GM19324 (cell line): ENCODE measurements around the gene RBFOX2.
"Not testable (repeated sequence)": the region's sequence is repeated elsewhere in the genome, so short reads cannot be mapped to it uniquely, and the experiment has no call there.

Source experiments
- ATAC-seq: cut with Tn5 transposase; IDR thresholded peaks from one replicate; pipeline ENCODE4 v1.9.1; 2021; ENCODE audit warnings: mild to moderate bottlenecking, moderate library complexity; ENCODE audit not compliant: unreplicated experiment, low FRiP score

Gene RBFOX2

DNA sequence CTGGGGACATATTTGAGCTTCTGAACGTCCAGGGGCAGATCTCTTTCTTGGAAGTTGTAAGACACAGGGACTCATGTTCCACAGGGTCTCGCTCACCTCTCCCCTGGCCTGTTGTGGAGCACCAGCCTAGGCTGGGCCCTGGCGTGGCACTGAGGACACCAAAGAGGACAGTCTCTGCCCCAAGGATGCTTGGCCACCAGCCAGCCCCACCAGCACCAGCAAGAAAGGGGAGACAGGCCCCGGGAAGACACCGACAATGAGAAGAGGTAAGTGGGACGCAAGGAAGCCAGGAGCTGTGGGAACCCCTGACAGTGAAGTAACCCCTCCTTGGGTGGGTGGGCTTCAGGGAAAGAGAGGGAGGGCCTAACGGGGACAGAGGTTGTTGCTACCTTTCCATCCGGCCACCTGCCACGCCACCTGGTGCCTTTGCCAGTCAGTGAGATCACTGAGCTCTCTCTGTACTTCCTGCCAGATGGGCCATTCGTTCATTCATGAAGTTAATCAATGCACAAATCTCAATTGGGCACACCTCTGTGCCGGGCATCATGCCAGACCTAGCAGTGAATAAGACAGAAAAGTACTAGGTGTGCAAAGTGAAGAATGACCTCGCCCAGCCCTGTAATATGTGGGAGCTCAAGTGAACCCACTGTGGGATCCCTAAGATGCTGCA is 299.9 kb downstream of the RBFOX2 start:
- ATAC-seq: no peak

DNA sequence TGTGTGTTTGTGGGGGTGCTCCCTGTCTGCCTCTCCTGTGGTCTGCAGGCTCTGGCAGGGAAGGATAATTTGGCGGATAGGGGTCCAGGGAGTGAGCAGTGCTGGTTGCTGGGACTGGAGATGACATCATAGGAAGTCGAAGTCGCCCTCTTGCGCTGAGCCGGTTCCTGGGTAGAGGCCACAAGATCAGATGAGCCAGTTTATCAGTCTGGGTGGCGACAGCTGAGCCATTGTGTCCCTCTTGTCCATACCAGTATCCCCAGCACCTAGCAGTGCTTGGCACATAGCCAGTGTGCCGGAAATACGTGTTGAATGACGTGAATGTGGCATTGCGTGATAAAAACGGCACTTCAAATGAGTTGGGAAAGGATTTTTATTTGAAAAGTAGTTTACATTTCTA is 301.2 kb downstream of the RBFOX2 start:
- no peak for ATAC-seq

DNA sequence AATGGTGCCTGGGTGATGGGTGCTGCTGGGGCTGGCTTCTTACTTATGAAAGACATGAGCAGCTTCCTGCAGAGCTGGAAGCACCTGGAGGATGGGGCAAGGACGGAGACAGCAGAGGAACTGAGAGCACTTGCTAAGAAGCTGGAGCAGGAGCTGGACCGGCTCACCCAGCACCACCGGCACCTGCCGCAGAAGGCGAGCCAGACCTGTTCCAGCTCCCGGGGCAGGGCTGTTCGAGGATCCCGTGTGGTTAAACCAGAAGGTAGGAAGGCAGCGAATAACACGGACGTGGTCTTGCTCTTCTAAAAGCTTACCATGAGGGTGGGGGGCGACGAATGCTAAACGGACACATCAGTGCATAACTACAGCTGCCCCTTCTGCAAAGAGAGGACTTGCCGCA is 301.7 kb downstream of the RBFOX2 start:
- no peak for ATAC-seq

DNA sequence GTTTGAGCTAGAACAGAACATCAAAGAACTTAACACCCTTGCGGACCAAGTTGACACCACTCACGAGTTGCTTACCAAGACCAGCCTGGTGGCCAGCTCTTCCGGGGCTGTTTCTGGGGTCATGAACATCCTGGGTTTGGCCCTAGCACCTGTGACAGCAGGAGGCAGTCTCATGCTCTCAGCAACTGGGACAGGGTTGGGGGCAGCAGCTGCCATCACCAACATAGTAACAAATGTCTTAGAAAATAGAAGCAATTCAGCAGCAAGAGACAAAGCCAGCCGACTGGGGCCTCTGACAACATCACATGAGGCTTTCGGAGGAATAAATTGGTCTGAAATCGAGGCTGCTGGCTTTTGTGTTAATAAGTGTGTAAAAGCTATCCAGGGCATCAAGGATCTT is 302.2 kb downstream of the RBFOX2 start:
- ATAC-seq: no peak

DNA sequence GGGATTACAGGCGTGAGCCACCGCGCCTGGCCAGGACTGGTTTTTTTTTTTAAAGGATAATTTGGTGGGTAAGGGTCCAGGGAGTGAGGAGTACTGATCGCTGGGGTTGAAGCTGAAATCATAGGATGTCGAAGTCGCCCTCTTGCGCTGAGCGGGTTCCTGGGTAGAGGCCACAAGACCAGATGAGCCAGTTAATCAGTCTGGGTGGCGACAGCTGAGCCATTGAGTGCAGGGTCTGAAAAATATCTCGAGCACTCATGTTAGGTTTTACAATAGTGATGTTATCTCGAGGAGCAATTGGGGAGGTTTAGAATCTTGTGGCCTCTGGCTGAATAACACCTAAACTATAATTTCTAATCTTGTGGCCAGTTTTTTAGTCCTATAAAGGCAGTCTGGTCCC is 303.1 kb downstream of the RBFOX2 start:
- ATAC-seq: no peak

DNA sequence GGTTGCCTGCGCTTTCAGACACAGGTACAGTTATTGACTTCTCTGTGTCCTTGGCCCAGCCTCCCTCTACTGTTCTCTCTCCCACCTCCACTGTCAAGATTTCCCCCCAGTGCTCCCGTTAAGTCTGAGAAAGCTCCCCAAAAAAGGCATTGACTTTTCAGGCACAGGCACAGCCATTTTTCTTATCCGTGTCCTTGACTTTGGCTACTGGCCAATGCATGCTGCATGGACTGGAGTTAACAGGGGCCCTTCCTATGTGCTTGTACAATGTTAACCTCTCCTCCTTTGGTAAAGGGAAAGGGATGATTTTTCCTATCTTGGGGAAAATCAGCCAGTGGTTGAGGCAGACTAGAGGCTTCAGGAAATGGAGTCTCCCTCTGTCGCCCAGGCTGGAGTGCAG is 306.7 kb downstream of the RBFOX2 start:
- no peak for ATAC-seq

DNA sequence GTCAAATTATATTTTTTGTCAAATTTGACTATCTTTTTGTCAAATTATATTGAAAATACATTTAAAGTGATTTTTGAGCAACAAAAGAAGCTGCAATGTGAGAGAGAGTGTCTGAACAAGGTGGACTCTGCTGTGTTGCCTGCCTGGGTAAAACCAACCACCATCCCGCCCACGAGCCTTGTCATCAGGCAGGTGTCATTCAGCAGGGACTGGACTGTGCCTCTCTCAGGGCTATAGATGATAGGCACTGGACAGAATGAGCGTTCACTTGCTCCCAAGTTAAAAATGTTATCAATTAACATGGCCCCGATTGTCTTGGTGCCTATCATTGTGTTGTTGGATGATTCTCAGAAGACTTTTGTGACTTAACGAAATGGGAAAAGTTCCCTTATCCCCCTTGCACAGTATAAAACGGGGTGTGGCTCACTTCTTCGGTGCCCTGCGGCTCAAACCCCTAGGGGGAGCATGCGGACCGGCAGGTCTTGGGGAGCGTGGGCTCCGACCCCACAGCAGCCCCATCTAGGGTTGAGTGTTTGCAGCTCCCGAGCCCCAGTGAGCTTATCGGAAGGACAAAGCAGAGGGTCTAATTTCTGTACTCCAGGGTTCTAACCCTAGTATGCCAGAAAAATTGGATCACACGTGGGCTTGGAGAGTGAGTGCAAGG is 309.3 kb downstream of the RBFOX2 start:
- ATAC-seq: no peak

DNA sequence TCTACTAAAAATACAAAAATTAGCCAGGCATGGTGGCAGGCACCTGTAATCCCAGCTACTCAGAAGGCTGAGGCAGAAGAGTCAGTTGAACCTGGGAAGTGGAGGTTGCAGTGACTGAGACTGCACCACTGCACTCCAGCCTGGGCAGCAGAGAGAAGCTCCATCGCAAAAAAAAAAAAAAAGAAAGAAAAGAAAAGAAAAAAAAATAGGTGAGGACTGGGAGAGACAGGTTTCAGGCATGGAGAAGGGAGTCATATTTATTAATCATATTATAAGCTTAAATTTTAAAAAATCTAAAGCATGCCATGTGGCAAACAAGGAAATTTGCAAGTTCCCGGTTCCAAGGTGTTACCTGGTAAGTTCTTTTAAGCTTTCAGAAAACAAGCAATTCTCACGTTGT is 311.1 kb downstream of the RBFOX2 start, which contains the start of gene APOL5:
APOL5 (plus strand) TSS at position 301 of the 400 bp plus-strand sequence; CDS start at position 301, 0 bp downstream.
- no peak for ATAC-seq

DNA sequence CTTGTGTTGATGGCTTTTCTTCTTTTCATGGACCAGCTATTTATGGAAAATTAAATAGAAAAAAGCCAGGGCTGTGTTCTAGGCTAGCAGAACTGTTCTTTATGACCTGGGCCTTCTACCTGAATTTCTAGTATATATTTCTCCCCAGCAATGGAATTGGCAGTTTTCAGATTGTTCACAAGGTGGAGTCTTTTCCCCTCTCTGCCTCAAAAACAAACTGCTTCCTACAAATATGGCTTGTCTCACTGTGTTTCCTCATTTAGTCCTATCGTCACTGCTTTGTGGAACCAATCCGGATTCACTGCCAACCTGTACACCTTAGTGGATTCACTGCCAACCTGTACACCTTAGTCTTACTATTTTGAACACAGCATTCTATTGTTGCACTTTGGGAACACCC is 316.0 kb downstream of the RBFOX2 start:
- ATAC-seq: no peak

DNA sequence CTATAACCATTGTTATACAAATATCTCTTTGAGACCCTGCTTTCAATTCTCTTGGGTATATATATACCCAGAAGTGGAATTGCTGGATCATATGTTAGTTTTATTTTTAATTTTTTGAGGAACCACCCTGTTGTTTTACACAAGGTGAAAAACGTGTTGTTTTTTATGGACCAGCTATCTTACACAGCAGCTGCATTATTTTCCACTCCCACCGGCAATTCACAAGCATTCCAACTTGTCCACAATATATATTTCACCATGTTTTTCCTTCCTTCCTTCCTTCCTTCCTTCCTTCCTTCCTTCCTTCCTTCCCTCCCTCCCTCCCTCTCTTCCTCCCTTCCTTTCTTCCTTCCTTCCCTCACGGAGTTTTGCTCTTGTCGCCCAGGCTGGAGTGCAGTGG is 317.3 kb downstream of the RBFOX2 start:
- no peak for ATAC-seq

DNA sequence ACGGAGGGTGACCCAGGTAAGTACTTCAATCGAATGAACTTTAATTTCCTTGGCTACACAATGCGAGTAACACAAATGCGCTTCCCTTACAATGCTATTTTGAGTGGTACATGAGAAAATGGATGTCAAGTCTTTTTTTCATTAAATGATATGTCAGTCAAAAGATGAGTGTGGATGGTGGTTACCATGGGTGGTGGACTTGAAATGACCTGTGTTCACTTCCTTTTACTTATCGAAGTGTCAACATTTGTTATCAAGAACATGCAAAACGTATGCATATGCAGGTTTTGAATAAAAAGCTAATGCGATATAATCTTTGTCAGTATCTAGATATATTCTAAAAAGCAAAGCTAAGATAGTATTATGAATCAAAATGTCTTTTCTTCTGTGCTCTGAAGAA is 319.7 kb downstream of the RBFOX2 start:
- no peak for ATAC-seq

DNA sequence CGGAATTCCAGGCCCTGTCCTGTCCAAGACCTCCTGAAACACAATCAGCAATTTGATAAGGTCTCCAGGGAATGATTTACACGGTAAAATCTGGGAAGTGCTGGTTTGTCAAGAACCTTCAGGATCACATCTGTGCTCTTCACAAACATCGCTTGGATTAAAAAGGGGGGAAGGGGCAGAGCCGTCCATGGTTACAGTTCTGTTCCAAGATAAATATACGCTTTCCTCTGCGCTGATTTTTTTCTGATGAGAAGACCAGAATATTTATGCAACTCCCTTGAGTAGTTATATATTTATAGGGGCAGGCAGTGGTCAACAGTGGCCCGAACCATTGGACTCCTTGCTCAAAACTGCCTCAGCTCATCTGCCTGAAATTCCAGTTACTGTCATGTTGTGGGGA is 320.2 kb downstream of the RBFOX2 start:
- ATAC-seq: no peak

DNA sequence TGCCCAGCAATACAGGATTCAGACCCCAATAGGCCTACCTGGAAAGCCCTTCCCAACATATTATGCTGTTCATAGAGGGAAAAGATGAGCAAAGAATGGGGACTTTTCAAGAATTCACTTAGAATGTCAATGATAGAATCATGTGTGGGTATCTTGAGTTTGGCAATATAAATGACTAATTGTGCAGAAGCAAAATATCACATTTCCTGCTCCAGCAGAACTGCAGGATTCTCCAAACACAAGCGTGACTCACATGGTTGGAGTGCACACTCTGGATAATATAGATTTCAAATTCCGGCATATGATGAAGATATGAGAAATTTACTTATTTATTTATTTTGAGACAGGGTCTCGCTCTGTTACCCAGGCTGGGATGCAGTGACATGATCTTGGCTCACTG is 323.5 kb downstream of the RBFOX2 start:
- no peak for ATAC-seq

DNA sequence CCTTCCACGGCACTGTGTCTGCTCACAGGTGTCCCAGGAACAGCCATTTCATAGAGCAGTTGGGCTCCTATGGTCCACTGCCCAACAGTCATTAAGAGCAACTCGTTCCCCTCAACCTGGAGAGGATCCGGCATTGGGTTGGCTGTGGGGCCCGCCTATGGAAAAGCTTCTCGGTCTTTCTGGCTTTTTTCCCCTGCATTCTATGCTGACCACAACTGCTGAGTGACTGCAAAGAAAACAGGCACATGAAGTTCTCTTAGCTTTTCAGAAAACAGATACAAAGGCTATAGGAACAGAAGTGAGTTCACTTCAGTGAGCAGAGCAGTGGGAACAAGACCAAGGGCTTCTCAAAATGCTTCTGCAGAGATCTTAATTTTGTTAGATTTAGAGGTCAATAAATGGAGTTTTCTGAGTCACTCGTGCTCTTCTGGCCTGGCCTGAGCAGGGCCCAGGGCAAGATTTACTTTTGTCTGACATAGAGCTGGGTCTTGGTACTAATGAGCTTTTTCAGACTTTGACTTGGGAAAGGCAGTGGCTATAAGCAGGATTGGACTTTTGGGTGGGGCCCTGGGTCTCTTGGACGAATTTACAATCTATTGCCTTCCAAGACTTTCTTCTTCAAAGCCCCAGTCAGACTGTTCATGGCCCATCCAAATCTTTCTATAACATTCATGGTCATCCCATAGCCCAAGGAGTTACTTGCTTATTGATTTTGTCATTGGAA is 324.6 kb downstream of the RBFOX2 start:
- no peak for ATAC-seq

DNA sequence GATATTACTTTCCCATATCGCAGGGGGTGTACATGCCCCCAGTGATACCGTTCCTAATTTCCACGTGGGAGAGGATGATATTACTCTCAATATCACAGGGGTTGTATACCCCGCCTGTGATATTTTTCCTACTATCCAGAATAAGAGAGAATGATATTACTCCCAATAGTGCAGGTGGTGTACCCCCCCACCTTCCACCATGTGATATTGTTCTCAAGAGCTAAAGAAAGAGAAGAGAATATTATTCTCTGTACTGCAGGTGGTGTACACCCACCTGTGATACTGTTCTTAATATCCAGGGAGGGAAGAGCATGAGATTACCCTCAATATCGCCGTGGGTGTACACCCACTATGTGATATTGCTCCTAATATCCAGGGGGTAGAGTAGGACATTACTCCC is 328.8 kb downstream of the RBFOX2 start:
- ATAC-seq: not testable (repeated sequence)

DNA sequence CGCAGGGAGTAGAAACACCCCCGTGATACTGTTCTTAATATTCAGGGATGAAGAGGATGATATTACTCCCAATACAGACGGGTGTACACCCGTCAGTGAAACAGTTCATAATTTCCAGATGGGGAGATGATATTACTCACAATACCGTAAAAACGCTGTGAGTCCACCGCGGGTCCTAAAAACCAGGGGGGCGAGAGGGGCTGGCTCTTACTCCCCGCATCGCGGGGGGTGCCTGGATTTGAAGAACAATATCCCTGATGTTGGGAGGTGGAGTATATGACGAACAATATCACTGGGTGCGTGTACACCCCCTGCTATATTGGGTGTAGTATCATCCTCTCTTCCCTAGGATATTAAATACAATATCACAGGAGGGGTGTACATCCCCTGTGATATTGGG is 331.5 kb downstream of the RBFOX2 start:
- ATAC-seq: no peak

DNA sequence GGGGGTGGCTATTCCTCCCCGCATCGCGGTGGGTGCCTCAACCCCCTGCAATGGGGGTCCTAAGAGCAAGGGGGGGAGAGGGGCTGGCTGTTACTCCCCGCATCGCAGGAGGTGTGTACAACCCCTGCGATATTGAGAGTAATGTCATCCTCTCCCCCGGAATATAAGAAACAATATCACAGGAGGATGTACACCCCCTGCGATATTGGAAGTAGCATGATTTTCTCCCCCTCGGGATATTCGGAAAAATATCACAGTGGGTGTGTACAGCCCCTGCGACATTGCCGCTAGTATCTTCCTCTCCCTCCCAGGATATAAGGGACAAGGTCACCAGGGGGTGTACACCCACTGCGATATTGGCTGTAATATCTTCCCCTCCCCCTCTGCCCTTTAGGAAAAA is 333.4 kb downstream of the RBFOX2 start:
- ATAC-seq: no peak

DNA sequence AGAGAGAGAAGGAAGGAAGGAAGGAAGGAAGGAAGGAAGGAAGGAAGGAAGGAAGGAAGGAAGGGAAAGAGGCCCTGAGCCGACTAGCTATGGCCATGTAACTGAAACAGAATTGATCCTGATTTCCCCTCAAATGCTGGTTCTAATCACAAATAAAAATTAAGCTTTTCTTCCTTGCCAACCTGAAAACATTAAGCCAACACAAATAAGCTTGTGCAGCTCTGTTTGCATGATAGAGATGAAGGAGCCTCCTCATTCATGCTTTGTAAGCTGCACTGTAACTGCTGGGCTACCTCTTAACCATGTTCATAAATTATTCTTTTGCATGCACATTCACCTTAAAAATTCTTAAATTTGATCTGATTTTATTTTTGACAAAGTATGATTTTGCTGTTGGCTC is 338.6 kb downstream of the RBFOX2 start:
- no peak for ATAC-seq

DNA sequence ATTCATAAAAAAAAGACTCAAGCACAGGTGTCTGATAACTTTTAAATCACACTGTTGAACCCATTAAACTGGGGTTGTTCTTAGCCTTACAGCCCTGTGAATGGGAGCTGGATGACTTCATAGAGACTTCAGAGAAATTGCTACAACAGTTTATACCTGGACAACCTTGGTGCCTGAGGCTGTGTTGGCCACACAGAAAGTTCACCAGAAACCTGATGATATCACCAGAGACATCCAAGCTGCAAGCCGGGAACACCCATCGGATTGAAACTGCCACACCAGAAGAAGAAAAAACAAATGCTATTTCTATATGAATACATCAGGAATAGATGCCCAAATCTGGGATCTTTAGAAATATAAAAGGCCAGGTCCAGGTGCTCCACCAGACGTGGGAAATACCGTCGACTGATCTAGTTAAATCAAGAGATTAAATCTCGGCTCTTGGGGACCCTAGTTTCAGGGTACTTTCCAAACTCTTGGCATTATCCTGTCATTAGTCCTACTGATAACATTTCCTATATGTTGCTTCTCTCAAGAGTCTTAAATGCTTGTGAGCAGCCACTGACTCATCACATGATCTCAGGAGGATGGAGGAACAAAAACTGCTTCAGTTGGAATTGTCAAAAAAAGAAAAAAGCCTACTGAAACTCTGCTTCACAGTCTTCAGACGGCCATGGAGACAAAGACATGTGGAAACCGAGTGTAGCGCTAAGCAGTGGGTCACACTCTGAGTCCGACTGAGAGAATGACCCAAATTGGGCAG is 339.5 kb downstream of the RBFOX2 start:
- ATAC-seq: no peak
